HuH-7.5 (cell line): ENCODE data around the gene ZNF689.
"Not testable (repeated sequence)": the region's sequence is repeated elsewhere in the genome, so short reads cannot be mapped to it uniquely, and the experiment has no call there.

Source experiments
- DNase-seq: peaks from one replicate; pipeline ENCODE4 v3.0.0; 2011; ENCODE audit warnings: low spot score

ZNF689 gene

DNA sequence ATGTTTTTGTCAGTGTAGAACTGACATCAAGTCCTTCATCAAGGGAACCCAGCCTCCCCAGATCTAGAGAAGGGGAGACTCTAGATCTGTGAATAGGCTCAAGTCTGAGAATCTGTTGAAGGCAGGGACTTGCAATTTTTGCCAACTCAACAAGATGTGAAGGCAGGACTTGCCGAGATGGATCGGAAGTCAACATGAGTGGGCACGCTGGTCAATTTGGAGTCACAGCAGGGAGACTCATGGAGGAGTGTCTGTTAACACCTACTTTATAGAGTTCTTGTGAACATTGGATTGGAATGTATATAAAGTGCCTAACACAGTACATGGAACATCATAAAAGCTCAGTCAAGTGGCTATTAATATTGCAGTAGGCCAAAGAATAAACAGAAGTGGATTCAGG, 10.0 kb downstream of the ZNF689 start:
- DNase-seq = no peak

DNA sequence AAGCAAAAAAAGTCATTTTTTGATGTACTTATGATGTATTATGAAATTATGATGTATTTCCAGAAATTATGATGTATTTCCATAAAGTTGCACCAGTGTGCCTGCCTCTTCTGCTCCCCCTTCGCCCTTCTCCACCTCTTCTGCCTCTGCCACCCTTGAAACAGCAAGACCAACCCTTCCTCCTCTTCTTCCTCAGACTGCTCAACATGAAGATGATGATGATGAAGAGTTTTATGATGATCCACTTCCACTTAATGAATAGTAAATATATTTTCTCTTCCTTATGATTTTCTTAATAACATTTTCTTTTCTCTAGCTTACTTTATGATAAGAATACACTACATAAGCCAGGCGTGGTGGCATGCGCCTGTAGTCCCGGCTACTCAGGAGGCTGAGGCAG, 17.3 kb downstream of the ZNF689 start:
- no peak for DNase-seq

DNA sequence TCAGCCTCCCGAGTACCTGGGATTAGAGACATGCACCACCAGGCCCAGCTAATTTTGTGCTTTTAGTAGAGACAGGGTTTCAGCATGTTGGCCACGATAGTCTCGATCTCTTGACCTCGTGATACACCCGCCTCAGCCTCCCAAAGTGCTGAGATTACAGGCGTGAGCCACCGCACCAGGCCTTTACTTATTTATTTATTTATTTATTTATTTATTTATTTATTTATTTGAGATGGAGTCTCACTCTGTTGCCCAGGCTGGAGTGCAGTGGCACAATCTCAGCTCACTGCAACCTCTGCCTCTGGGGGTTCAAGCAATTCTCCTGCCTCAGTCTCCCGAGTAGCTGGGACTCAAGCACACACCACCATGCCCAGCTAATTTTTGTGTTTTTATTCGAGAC, 19.3 kb downstream of the ZNF689 start:
- not testable (repeated sequence) for DNase-seq

DNA sequence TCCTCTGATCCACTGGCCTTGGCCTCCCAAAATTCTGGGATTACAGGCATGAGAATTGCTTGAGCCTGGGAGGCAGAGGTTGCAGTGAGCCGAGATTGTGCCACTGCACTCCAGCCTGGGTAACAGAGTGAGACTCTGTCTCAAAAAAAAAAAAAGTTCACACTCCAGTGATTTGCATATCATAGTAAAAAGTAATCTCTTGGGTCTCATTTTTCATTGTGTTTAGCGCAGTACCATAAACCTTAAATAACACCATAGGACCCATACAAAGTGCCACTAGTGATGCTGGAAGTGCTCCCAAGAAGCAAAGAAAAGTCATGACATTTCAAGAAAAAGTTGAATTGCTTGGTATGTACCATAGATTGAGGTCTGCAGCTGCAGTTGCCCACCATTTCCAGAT, 20.6 kb downstream of the ZNF689 start:
- DNase-seq = not testable (repeated sequence)

DNA sequence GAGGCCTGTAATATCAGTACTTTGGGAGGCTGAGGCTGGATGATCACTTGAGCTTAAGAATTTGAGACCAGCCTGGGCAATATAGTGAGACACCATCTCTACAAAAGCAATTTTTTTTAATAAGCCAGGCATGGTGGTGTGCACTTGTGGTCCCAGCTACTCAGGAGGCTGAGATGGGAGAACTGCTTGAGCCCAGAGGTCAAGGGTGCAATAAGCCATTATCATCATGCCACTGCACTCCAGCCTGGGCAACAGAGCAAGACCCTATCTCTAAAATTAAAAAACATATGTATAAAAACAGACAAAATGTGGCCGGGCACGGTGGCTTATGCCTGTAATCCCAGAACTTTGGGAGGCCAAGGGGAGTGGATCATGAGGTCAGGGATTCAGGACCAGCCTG, 21.5 kb downstream of the ZNF689 start:
- no peak for DNase-seq

- DNase-seq = peak; percentile 41
Observed at GRCh38 chr16:30585400-30586191, 24.6 kb downstream of the ZNF689 start, which contains the start of gene ZNF785. TSS of gene ZNF785 (minus strand) at chr16:30585697. CDS start at chr16:30585611, 86 bp downstream.

- DNase-seq = no peak
Observed at GRCh38 chr16:30585022-30585399, 25.2 kb downstream of the ZNF689 start.

- DNase-seq = no peak
Observed at GRCh38 chr16:30582611-30583340, 27.4 kb downstream of the ZNF689 start.

- no peak for DNase-seq
Observed at GRCh38 chr16:30581457-30581856, 28.7 kb downstream of the ZNF689 start.

GRCh38 chr16:30574678-30575077, 35.5 kb downstream of the ZNF689 start:
- no peak for DNase-seq

- peak; percentile 92 for DNase-seq
Observed at GRCh38 chr16:30571445-30572322, 38.5 kb downstream of the ZNF689 start, which contains the start of gene ZNF688. TSS of gene ZNF688 (minus strand) at chr16:30571714. CDS start at chr16:30571629, 85 bp downstream.

- peak; percentile 52 for DNase-seq
Observed at GRCh38 chr16:30570636-30571444, 39.3 kb downstream of the ZNF689 start.

GRCh38 chr16:30569746-30570635, 40.2 kb downstream of the ZNF689 start:
- no peak for DNase-seq

- no peak for DNase-seq
Observed at GRCh38 chr16:30569281-30569680, 40.9 kb downstream of the ZNF689 start.

DNA sequence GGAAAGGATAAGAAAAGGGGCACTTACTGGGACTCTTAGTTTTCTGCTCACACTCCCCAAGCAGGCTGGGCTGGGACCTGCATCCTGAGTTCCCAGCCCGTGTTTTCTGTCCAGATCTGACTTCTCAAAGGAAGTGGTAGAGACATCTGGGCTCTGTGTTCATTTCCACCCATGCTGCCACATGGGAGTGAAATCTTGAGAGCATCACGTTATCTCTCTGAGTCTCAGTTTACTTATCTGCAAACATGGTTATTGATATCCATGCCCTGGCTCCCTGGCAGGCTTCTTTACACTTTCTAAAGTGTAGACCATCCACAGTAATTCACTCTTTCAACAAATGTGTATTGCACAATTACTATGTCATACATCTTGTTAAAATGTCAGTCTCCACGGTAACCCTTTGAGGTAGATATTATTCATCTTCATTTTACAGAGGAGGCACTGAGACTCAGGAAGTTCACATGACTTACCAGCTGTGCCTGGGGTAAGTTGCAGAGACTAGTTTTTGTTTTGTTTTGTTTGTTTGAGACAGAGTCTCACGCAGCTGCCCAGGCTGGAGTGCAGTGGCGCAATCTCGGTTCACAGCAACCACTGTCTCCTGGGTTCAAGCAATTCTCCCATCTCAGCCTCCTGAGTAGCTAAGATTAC, 42.1 kb downstream of the ZNF689 start:
- no peak for DNase-seq

DNA sequence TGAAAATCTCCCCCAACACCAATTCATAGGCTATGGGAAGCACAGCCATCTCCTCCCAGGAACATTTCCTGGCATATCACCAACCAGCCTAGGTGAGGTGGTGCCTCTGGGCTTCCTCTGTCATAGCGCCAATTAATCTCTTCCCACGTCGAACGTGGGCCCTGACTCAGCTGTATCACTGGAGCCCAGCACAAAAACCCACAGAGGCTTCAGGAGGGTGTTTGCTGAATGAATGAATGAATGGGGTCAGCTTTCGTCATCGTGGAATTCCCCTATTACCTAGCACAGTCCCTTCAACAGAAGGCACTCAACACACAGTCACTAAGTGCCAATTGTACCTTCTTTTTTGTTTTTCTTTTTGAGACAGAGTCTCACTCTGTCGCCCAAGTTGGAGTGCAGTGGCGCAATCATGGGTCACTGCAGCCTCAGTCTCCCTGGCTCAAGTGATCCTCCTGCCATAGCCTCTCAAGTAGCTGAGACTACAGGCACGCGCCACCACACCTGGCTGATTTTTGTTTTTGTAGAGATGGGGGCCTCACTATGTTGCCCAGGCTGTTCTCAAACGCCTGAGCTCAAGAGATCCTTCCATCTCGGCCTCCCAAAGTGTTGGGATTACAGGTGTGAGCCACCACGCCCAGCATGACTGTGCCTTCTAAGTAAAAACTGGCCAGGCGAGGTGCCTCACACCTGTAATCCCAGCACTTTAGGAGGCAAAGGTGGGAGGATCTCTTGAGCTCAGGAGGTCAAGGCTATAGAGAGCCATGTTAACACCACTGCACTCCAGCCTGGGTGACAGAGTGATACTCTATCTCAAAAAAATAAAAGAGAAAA, 42.8 kb downstream of the ZNF689 start:
- no peak for DNase-seq

GRCh38 chr16:30566531-30566930, 43.7 kb downstream of the ZNF689 start:
- DNase-seq = no peak

GRCh38 chr16:30565984-30566383, 44.2 kb downstream of the ZNF689 start:
- no peak for DNase-seq

DNA sequence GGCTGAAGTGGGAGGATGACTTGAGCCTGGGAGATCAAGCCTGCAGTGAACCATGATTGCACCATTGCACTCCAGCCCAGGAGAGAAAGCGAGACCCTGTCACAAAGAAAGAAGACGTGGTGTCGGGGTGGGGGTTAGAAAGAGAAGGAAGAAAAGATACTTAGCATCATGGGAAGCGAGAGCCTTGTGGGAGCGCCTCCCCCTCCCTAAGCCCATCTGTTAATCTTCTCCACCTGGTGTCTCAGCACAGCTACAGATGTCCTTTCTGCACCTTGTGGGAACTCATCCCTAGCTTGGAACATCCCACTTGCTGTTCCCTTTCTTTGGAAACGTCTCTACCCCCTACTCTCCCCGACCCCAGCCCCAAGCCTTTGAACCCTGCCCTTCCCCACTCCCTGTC, 44.7 kb downstream of the ZNF689 start:
- DNase-seq = no peak
